H9 (cell line): ENCODE data around the gene ARHGEF16. TPM values are rescaled to one million over a fixed set of nuclear protein-coding genes. Genes with fewer than 3 reads are reported as not detected.
A peak's percentile ranks its signal among the peaks of the same experiment; 100 is the strongest.

Experiments
- DNase-seq: peaks from one replicate; pipeline ENCODE4 v3.0.0-alpha.2; 2017
- H2AFZ ChIP-seq: one replicate; pipeline ENCODE4 v1.6.1; 2013; ENCODE audit warnings: mild to moderate bottlenecking, low read length, control low read depth, moderate library complexity
- H2AK5ac ChIP-seq: 2 replicates; pipeline ENCODE4 v1.6.1; 2013; ENCODE audit warnings: low read length, control low read depth, mixed read lengths; ENCODE audit not compliant: insufficient read length
- H2BK120ac ChIP-seq: one replicate; pipeline ENCODE4 v1.6.1; 2013; ENCODE audit warnings: low read depth, mild to moderate bottlenecking, low read length, control low read depth, inconsistent platforms; ENCODE audit not compliant: poor library complexity, severe bottlenecking
- H2BK12ac ChIP-seq: 2 replicates; pipeline ENCODE4 v1.6.1; 2013; ENCODE audit warnings: low read length, control low read depth, mixed read lengths, low read depth; ENCODE audit not compliant: insufficient read length
- H2BK15ac ChIP-seq: 2 replicates; pipeline ENCODE4 v1.6.1; 2013; ENCODE audit warnings: low read depth, low read length, control low read depth
- H2BK20ac ChIP-seq: one replicate; pipeline ENCODE4 v1.6.1; 2013; ENCODE audit warnings: low read depth, mild to moderate bottlenecking, low read length, control low read depth, inconsistent platforms; ENCODE audit not compliant: poor library complexity, severe bottlenecking
- H2BK5ac ChIP-seq: 2 replicates; pipeline ENCODE4 v1.6.1; 2013; ENCODE audit warnings: low read length, control low read depth, mixed read lengths; ENCODE audit not compliant: insufficient read length
- H3K14ac ChIP-seq: 2 replicates; pipeline ENCODE4 v1.6.1; 2013; ENCODE audit warnings: low read length, control low read depth; ENCODE audit not compliant: insufficient read depth
- H3K18ac ChIP-seq: 2 replicates; pipeline ENCODE4 v1.6.1; 2013; ENCODE audit warnings: low read depth, mild to moderate bottlenecking, mixed read lengths, low read length, control low read depth; ENCODE audit not compliant: insufficient read length
- H3K23ac ChIP-seq: 2 replicates; pipeline ENCODE4 v1.6.1; 2013; ENCODE audit warnings: low read length, control low read depth, mixed read lengths, low read depth; ENCODE audit not compliant: insufficient read length
- H3K23me2 ChIP-seq: 2 replicates; pipeline ENCODE4 v1.6.1; 2013; ENCODE audit warnings: low read depth, mild to moderate bottlenecking, mixed read lengths, low read length, control low read depth; ENCODE audit not compliant: insufficient read length, poor library complexity, severe bottlenecking
- H3K27ac ChIP-seq: 2 replicates; pipeline ENCODE4 v1.5.1; 2013; ENCODE audit warnings: low read length, control low read depth, mixed read lengths, low read depth; ENCODE audit not compliant: insufficient read length
- H3K27me3 ChIP-seq: 2 replicates; pipeline ENCODE4 v1.6.1; 2013; ENCODE audit warnings: low read length, control low read depth, inconsistent platforms; ENCODE audit not compliant: insufficient read depth
- H3K4ac ChIP-seq: 2 replicates; pipeline ENCODE4 v1.6.1; 2013; ENCODE audit warnings: low read depth, mild to moderate bottlenecking, control low read depth, inconsistent platforms, low read length, moderate library complexity
- H3K4me1 ChIP-seq: 2 replicates; pipeline ENCODE4 v1.6.1; 2013; ENCODE audit warnings: low read length, control low read depth, inconsistent platforms; ENCODE audit not compliant: insufficient read depth
- H3K4me2 ChIP-seq: 2 replicates; pipeline ENCODE4 v1.6.1; 2013; ENCODE audit warnings: low read length, control low read depth, mixed read lengths; ENCODE audit not compliant: insufficient read length, insufficient read depth
- H3K56ac ChIP-seq: 2 replicates; pipeline ENCODE4 v1.6.1; 2013; ENCODE audit warnings: low read depth, mild to moderate bottlenecking, mixed read lengths, low read length, control low read depth; ENCODE audit not compliant: insufficient read length
- H3K79me1 ChIP-seq: 2 replicates; pipeline ENCODE4 v1.6.1; 2013; ENCODE audit warnings: low read depth, mild to moderate bottlenecking, moderate library complexity, low read length, control low read depth, inconsistent platforms; ENCODE audit not compliant: insufficient read depth, poor library complexity, severe bottlenecking
- H3K79me2 ChIP-seq: 2 replicates; pipeline ENCODE4 v1.6.1; 2013; ENCODE audit warnings: low read length, control low read depth, inconsistent platforms; ENCODE audit not compliant: insufficient read depth
- H3K9ac ChIP-seq: 2 replicates; pipeline ENCODE4 v1.6.1; 2013; ENCODE audit warnings: low read length, control low read depth, mixed read lengths; ENCODE audit not compliant: insufficient read length; ENCODE audit errors: extremely low read depth
- H3K9me3 ChIP-seq: one replicate; pipeline ENCODE4 v1.6.1; 2013; ENCODE audit warnings: low read depth, low read length, inconsistent platforms; ENCODE audit not compliant: control insufficient read depth
- H3T11ph ChIP-seq: one replicate; pipeline ENCODE4 v1.6.1; 2013; ENCODE audit warnings: mild to moderate bottlenecking, low read length, control low read depth, inconsistent platforms
- H4K20me1 ChIP-seq: one replicate; pipeline ENCODE4 v1.6.1; 2013; ENCODE audit not compliant: control insufficient read depth, insufficient read length, insufficient read depth
- H4K5ac ChIP-seq: 2 replicates; pipeline ENCODE4 v1.6.1; 2013; ENCODE audit warnings: low read depth, mild to moderate bottlenecking, mixed read lengths, low read length, control low read depth; ENCODE audit not compliant: insufficient read length
- H4K8ac ChIP-seq: replicated peaks from 2 replicates; pipeline ENCODE4 v1.6.1; 2013; ENCODE audit warnings: low read length, control low read depth, mixed read lengths, low read depth; ENCODE audit not compliant: insufficient read length
- H4K91ac ChIP-seq: 2 replicates; pipeline ENCODE4 v1.6.1; 2013; ENCODE audit warnings: low read depth, mild to moderate bottlenecking, moderate library complexity, mixed read lengths, low read length, control low read depth; ENCODE audit not compliant: insufficient read length
- H3K27ac Mint-ChIP-seq, 3 experiments: 2 replicates in 2 of 3; 3 replicates in 1 of 3; pipeline ENCODE4 v1.8.0; 2020 to 2021; ENCODE audit warnings: mixed read lengths in 3 of 3, mild to moderate bottlenecking in 1 of 3, moderate library complexity in 1 of 3
- H3K27me3 Mint-ChIP-seq: 2 replicates; pipeline ENCODE4 v1.8.0; 2021; ENCODE audit warnings: low read depth, mild to moderate bottlenecking, moderate library complexity, mixed read lengths
- H3K36me3 Mint-ChIP-seq, 3 experiments: 2 replicates in 2 of 3; 3 replicates in 1 of 3; pipeline ENCODE4 v1.8.0; 2020 to 2021; ENCODE audit warnings: low read depth in 3 of 3, mixed read lengths in 3 of 3; ENCODE audit not compliant: insufficient read depth in 1 of 3
- H3K4me1 Mint-ChIP-seq, 2 experiments: 2 replicates each; pipeline ENCODE4 v1.8.0; 2020; ENCODE audit warnings: mixed read lengths in 2 of 2
- H3K4me3 Mint-ChIP-seq, 2 experiments: 2 replicates in 1 of 2; 3 replicates in 1 of 2; pipeline ENCODE4 v1.8.0; 2020 to 2021; ENCODE audit warnings: mild to moderate bottlenecking in 2 of 2, mixed read lengths in 2 of 2, moderate library complexity in 1 of 2
- H3K9me3 Mint-ChIP-seq, 2 experiments: 2 replicates in 1 of 2; 3 replicates in 1 of 2; pipeline ENCODE4 v1.8.0; 2020; ENCODE audit warnings: mild to moderate bottlenecking in 2 of 2, mixed read lengths in 2 of 2, moderate library complexity in 1 of 2
- WGBS: extraction: QIAGEN DNeasy Blood & Tissue Kit; methylation state at CpG from one replicate; pipeline ENCODE4 v1.1.7; 2013; ENCODE audit warnings: missing lambda C conversion rate, low lambda C conversion rate, mixed read lengths; ENCODE audit not compliant: insufficient read length; ENCODE audit errors: extremely low coverage; 5-methylcytosine and 5-hydroxymethylcytosine counted together
- total RNA-seq: library from RNA; stranded (reverse); gene quantifications from 2 replicates; pipeline ENCODE4 v1.2.1, GENCODE V29; 2021
- TF ChIP-seq, protein P1 (sequence below): fragments of 200-600 bp; sonication (generic); conservative IDR thresholded peaks from 3 replicates; pipeline ENCODE4 v1.8.0; 2021; ENCODE audit warnings: antibody characterized with exemption, mild to moderate bottlenecking

The ARHGEF16 gene
- total RNA-seq, 1 experiment from 2014 or later: 48.5 TPM

DNA sequence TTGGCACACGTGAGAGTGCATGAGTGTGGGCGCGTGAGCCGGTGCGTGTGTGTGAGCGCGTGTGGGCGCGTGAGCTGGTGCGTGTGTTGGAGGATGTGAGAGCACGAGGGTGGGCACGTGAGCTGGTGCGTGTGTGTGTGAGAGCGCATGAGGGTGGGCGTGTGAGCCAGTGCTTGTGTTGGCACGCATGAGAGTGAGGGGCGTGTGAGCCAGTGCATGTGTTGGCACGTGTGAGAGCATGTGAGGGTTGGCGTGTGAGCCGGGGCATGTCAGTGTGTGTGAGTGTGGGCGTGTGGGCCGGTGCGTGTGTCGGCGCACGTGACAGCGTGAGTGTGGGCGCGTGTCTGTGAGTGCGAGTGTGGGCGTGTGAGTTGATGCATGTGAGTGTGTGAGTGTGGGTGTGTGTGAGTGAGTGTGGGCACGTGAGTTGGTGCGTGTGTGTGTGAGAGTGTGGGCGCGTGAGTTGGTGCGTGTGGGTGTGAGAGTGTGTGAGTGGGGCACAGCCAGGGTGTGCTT, 45.7 kb upstream of the ARHGEF16 start:
- Histone ChIP-seq H3K79me2 (no peaks in the 10 kb centered on the region), H3K9ac (no peak overlapping the region), H3K56ac (no peak overlapping the region), H2AK5ac (no peak overlapping the region), H3K14ac (no peak overlapping the region), H3K23ac (no peak overlapping the region), H2BK12ac (no peak overlapping the region), H3K4me2 (no peak overlapping the region), H3K27me3 (no peaks in the 10 kb centered on the region; the same call in 1 of the 2 replicates), H4K20me1 (peaks cover 2% of the 10 kb centered on the region), H3K4me1 (no peaks in the 10 kb centered on the region), H2BK20ac (no peak overlapping the region), H3K9me3 (no peaks in the 10 kb centered on the region), H3K18ac (no peak overlapping the region), H2BK5ac (no peak overlapping the region), H2AFZ (no peak overlapping the region), H2BK15ac (no peak overlapping the region), H4K5ac (peak overlapping the region; percentile 11), H4K8ac (no peak overlapping the region), H3K79me1 (no peaks in the 10 kb centered on the region), H3K23me2 (no peaks in the 10 kb centered on the region), H2BK120ac (no peak overlapping the region), H3K27ac (no peak overlapping the region), H3T11ph (no peak overlapping the region), H3K4ac (no peak overlapping the region), H4K91ac (no peak overlapping the region)
- 100% methylated on average over 10 of the region's 36 CpGs for WGBS
- H3K9me3 Mint-ChIP-seq: no peaks in the 10 kb centered on the region
- H3K4me3 Mint-ChIP-seq: no peak overlapping the region
- H3K27ac Mint-ChIP-seq: no peak overlapping the region
- no peaks in the 10 kb centered on the region for H3K36me3 Mint-ChIP-seq
- H3K27me3 Mint-ChIP-seq: peaks cover 1% of the 10 kb centered on the region; the same call in 1 of the 2 replicates
- TF ChIP-seq, protein P1, sequence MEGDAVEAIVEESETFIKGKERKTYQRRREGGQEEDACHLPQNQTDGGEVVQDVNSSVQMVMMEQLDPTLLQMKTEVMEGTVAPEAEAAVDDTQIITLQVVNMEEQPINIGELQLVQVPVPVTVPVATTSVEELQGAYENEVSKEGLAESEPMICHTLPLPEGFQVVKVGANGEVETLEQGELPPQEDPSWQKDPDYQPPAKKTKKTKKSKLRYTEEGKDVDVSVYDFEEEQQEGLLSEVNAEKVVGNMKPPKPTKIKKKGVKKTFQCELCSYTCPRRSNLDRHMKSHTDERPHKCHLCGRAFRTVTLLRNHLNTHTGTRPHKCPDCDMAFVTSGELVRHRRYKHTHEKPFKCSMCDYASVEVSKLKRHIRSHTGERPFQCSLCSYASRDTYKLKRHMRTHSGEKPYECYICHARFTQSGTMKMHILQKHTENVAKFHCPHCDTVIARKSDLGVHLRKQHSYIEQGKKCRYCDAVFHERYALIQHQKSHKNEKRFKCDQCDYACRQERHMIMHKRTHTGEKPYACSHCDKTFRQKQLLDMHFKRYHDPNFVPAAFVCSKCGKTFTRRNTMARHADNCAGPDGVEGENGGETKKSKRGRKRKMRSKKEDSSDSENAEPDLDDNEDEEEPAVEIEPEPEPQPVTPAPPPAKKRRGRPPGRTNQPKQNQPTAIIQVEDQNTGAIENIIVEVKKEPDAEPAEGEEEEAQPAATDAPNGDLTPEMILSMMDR: no peak
- no peak for DNase-seq
- peaks cover 0 to 3% of the 10 kb centered on the region in 2 experiments; a peak in 1 of 4 replicates for H3K4me1 Mint-ChIP-seq
